CD4-positive, CD25-positive, alpha-beta regulatory T cell (primary cell): ENCODE measurements around the gene SERTAD2. TPM values are rescaled to one million over a fixed set of nuclear protein-coding genes. Genes with fewer than 3 reads are reported as not detected.

Source experiments
- ATAC-seq, 2 donors: fragments of 150-1000 bp; cut with Tn5 transposase; one replicate each; pipeline ENCODE4 v1.10.0; 2021; ENCODE audit warnings: low read depth in 2 of 2, moderate number of reproducible peaks in 2 of 2, moderate library complexity in 1 of 2
- DNase-seq, 3 donors: peaks; one replicate each; pipeline versions ENCODE4 v3.0.0 to v3.0.0-alpha.2; 2012 to 2022; ENCODE audit warnings: mixed read lengths in 1 of 3
- H3K27ac ChIP-seq: one replicate; pipeline ENCODE4 v1.7.0; 2013; ENCODE audit warnings: mild to moderate bottlenecking, low read length; ENCODE audit not compliant: insufficient read depth, poor library complexity, severe bottlenecking
- H3K27me3 ChIP-seq: one replicate; pipeline ENCODE4 v1.7.0; 2013; ENCODE audit warnings: low read length; ENCODE audit not compliant: control insufficient read depth, insufficient read depth
- H3K36me3 ChIP-seq: one replicate; pipeline ENCODE4 v1.7.0; 2013; ENCODE audit warnings: mild to moderate bottlenecking, low read length, moderate library complexity; ENCODE audit not compliant: control insufficient read depth, insufficient read depth
- H3K4me1 ChIP-seq: 2 replicates; pipeline ENCODE4 v1.7.0; 2013; ENCODE audit warnings: mild to moderate bottlenecking, low read length; ENCODE audit not compliant: insufficient read depth, control insufficient read depth, poor library complexity, severe bottlenecking
- H3K4me3 ChIP-seq: one replicate; pipeline ENCODE4 v1.7.0; 2013; ENCODE audit warnings: low read depth, mild to moderate bottlenecking, low read length, moderate library complexity
- H3K9me3 ChIP-seq, 2 experiments: 1 replicate in 1 of 2; 2 replicates in 1 of 2; pipeline ENCODE4 v1.7.0; 2013; ENCODE audit warnings: low read length in 2 of 2, mild to moderate bottlenecking in 1 of 2, moderate library complexity in 1 of 2; ENCODE audit not compliant: control insufficient read depth in 2 of 2
- H3K27ac Mint-ChIP-seq, 3 donors: one replicate each; pipeline ENCODE4 v1.8.0; 2020 to 2022; ENCODE audit warnings: mild to moderate bottlenecking in 3 of 3, mixed read lengths in 3 of 3, moderate library complexity in 2 of 3
- H3K27me3 Mint-ChIP-seq: one replicate; pipeline ENCODE4 v1.8.0; 2022; ENCODE audit warnings: mild to moderate bottlenecking, mixed read lengths
- H3K36me3 Mint-ChIP-seq: one replicate; pipeline ENCODE4 v1.8.0; 2020; ENCODE audit warnings: mixed read lengths
- H3K4me1 Mint-ChIP-seq, 4 donors: one replicate each; pipeline ENCODE4 v1.8.0; 2020 to 2022; ENCODE audit warnings: mixed read lengths in 4 of 4, mild to moderate bottlenecking in 1 of 4
- H3K4me3 Mint-ChIP-seq, 4 donors: one replicate each; pipeline ENCODE4 v1.8.0; 2020 to 2022; ENCODE audit warnings: mild to moderate bottlenecking in 4 of 4, mixed read lengths in 4 of 4, moderate library complexity in 3 of 4
- H3K9me3 Mint-ChIP-seq, 7 donors: one replicate each; pipeline ENCODE4 v1.8.0; 2020 to 2022; ENCODE audit warnings: mixed read lengths in 7 of 7, mild to moderate bottlenecking in 3 of 7, moderate library complexity in 2 of 7
- polyA plus RNA-seq, 4 donors: library from polyadenylated mRNA; unstranded; fragments of 300-500 nt; fragmentation: Illumina TruSeq; gene quantifications; one replicate each; pipeline ENCODE4 v1.2.3, GENCODE V29; 2021
- total RNA-seq: library from RNA; stranded (reverse); gene quantifications from one replicate; pipeline ENCODE4 v1.2.3, GENCODE V29; 2022

The SERTAD2 gene
- total and polyA plus RNA-seq, 5 donors from 2014 or later: 4.2 to 33.5 (median 6.2) TPM

DNA sequence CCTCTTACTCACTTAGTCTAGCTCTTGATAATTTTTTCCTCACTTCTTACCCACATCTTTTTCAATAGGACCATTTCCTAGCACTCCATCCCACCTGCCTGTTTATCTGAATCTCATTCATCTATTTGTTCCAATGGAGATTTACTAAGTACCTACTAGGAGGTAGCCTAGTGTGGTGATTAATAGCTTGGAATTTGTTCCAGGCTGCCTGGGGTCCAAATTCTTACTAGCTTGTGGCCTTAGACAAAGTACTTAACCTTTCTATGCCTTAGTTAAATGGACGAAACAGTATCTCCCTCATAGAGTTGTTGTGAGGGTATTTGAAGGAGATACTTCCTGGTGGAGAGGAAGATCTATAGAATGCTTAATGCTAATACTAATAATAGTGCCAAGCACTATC lies 42.9 kb upstream of the SERTAD2 start:
- H3K9me3 Mint-ChIP-seq: peaks cover 0 to 2% (median 0%) of the 10 kb centered on the region in 7 donors
- H3K9me3 ChIP-seq: no peaks in the 10 kb centered on the region
- DNase-seq: no peak

DNA sequence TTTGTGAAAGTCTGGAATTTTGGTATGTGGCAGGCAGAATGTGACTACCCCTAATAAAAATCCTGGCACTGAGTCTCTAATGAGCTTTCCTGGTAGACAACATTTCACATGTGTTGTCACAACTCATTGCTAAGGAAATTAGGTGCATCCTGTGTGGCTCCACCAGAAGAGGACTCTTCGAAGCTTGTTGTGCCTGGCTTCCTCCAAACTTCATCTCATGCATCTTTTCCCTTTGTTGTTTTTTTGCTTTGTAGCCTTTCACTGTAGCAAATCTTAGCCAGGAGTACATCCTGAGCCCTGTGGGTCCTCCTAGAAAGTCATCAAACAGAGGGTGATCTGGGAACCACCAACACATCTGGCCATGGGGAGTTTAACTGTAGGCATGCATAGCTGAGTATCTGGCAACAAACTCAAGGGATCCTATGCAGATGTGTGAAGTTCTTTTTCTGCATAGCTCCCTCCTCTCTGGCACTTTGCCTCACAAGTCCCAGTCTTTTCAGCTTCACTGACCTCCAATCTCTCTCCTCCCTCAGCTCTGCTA lies 42.1 kb upstream of the SERTAD2 start:
- H3K4me3 Mint-ChIP-seq: no peak overlapping the region

More for the DNA sequence above, 42.9 kb upstream of the SERTAD2 start:
- Histone ChIP-seq H3K4me3 (no peak overlapping the region), H3K27ac (no peak overlapping the region), H3K27me3 (no peaks in the 10 kb centered on the region), H3K36me3 (no peaks in the 10 kb centered on the region), H3K4me1 (peaks cover 23% of the 10 kb centered on the region)
- Mint-ChIP-seq H3K4me3 (no peak overlapping the region), H3K4me1 (peaks cover 23 to 43% (median 35%) of the 10 kb centered on the region in 4 donors), H3K36me3 (no peaks in the 10 kb centered on the region), H3K27ac (no peak overlapping the region), H3K27me3 (no peaks in the 10 kb centered on the region)
- ATAC-seq: no peak

DNA sequence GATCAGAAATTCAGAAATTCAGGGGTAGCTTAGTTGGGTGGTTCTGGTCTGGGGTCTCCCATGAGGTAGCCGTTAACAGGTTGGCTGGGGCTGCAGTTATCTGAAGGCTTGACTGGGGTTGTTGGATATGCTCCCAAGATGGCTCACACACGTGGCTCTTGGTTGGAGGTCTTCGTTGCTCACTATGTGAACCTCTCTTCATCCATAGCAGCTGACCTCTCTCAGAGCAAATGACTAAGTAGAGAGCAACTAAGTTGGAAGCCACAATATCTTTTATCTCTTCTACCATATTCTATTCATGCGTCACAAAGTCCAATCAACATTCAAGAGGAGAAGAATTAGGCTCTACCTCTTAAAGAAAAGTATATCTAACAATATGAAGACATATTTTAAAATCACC lies 38.7 kb upstream of the SERTAD2 start:
- peaks cover 8 to 11% (median 10%) of the 10 kb centered on the region in 4 donors for H3K4me1 Mint-ChIP-seq
- Histone ChIP-seq H3K4me3 (no peak overlapping the region), H3K27ac (no peak overlapping the region), H3K36me3 (no peaks in the 10 kb centered on the region), H3K9me3 (no peaks in the 10 kb centered on the region), H3K4me1 (no peaks in the 10 kb centered on the region), H3K27me3 (no peaks in the 10 kb centered on the region)
- no peaks in the 10 kb centered on the region for H3K36me3 Mint-ChIP-seq
- H3K4me3 Mint-ChIP-seq: no peak overlapping the region
- no peak overlapping the region for H3K27ac Mint-ChIP-seq
- DNase-seq: no peak
- no peak for ATAC-seq
- H3K9me3 Mint-ChIP-seq: peaks cover 0 to 2% (median 0%) of the 10 kb centered on the region in 7 donors
- no peaks in the 10 kb centered on the region for H3K27me3 Mint-ChIP-seq

More for the DNA sequence above, 42.1 kb upstream of the SERTAD2 start:
- Mint-ChIP-seq H3K4me1 (peaks cover 23 to 40% (median 32%) of the 10 kb centered on the region in 4 donors), H3K36me3 (no peaks in the 10 kb centered on the region), H3K27ac (no peak overlapping the region), H3K27me3 (no peaks in the 10 kb centered on the region), H3K9me3 (peaks cover 0 to 2% (median 0%) of the 10 kb centered on the region in 7 donors)
- H3K27me3 ChIP-seq: no peaks in the 10 kb centered on the region
- H3K27ac ChIP-seq: no peak overlapping the region
- DNase-seq: no peak
- ATAC-seq: no peak
- no peaks in the 10 kb centered on the region for H3K36me3 ChIP-seq
- H3K4me3 ChIP-seq: no peak overlapping the region
- H3K4me1 ChIP-seq: peaks cover 23% of the 10 kb centered on the region
- no peaks in the 10 kb centered on the region for H3K9me3 ChIP-seq

GRCh38 chr2:64688909-64689308 lies 35.2 kb upstream of the SERTAD2 start:
- no peak overlapping the region for H3K27ac ChIP-seq
- Mint-ChIP-seq H3K9me3 (peaks cover 0 to 2% (median 0%) of the 10 kb centered on the region in 7 donors), H3K4me1 (peaks cover 0 to 5% (median 0%) of the 10 kb centered on the region in 4 donors), H3K27ac (no peak overlapping the region), H3K4me3 (no peak overlapping the region), H3K27me3 (no peaks in the 10 kb centered on the region), H3K36me3 (no peaks in the 10 kb centered on the region)
- H3K4me3 ChIP-seq: no peak overlapping the region
- H3K9me3 ChIP-seq: no peaks in the 10 kb centered on the region
- no peaks in the 10 kb centered on the region for H3K27me3 ChIP-seq
- no peak for DNase-seq
- H3K4me1 ChIP-seq: no peaks in the 10 kb centered on the region
- ATAC-seq: no peak
- H3K36me3 ChIP-seq: no peaks in the 10 kb centered on the region

DNA sequence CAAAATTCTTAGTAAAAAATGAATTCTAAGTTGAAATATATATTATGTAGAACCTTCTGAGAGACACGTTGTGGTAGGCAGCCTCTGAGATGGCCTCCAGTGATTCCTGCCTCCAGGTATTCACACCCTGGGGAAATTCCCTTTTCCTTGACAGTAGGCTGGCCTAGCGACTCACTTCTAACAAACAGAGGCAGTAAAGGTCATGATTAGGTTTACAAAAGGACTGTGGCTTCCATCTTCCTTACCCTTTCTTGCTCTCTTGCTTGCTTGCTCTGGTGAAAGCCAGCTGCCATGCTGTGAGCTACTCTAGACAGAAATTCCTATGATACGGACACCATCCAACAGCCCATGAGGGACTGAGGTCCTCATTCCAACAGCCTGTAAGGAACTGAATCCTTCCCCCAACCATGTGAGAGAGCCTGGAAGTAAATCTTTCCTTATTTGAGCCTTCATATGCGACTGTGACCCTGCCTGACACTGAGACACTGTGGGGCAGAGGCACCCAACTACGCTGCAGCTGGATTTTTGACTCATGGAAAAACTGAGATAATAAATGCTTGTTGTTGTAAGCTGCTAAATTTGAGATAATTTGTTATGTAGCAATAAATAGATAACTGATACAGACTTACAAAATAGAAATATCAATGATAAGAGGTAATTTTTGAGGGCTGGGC lies 32.7 kb upstream of the SERTAD2 start:
- no peak overlapping the region for H3K27ac ChIP-seq
- H3K4me3 ChIP-seq: no peak overlapping the region
- no peaks in the 10 kb centered on the region for H3K27me3 ChIP-seq
- ATAC-seq: no peak
- no peaks in the 10 kb centered on the region for H3K36me3 ChIP-seq
- H3K27ac Mint-ChIP-seq: no peak overlapping the region
- H3K4me3 Mint-ChIP-seq: no peak overlapping the region
- peaks cover 0 to 1% (median 0%) of the 10 kb centered on the region in 7 donors for H3K9me3 Mint-ChIP-seq
- peaks cover 0 to 14% (median 11%) of the 10 kb centered on the region in 4 donors for H3K4me1 Mint-ChIP-seq
- H3K36me3 Mint-ChIP-seq: no peaks in the 10 kb centered on the region
- no peaks in the 10 kb centered on the region for H3K27me3 Mint-ChIP-seq
- no peaks in the 10 kb centered on the region for H3K4me1 ChIP-seq
- H3K9me3 ChIP-seq: no peaks in the 10 kb centered on the region
- no peak for DNase-seq

- H3K4me1 Mint-ChIP-seq: peaks cover 0 to 14% (median 11%) of the 10 kb centered on the region in 4 donors
- no peaks in the 10 kb centered on the region for H3K36me3 Mint-ChIP-seq
- ATAC-seq: no peak
Observed at GRCh38 chr2:64685430-64685829, 31.7 kb upstream of the SERTAD2 start.

DNA sequence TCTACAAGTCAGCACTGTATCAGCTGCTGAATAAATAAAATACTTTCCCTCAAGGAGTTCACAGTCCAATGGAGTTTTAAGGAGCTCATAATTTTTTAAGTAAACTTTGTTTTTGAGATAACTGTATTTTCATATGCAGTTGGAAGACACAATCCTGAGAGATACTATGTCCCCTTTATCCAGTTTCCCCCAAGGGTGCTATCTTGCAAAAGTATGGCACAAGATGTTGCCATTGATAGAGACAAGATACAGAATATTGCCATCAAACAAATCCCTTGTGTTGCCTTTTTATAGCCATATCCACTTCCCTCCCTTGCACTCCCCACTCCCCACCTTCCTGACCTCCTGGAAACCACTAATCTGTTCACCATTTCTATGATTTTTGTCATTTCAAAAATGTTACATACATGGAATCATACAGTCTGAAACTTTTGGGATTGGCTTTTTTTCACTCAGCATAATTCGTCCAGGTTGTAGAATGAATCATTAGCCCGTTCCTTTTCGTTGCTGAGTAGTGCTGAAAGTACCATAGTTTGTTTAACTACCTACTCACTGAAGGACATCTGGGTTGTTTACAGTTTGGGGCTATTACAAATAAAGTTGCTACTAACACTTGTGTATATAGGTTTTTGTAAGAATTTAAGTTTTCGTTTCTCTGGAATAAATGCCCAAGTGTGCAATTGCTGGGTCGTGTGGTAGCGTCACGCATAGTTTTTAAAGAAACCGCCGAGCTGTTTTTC lies 30.2 kb upstream of the SERTAD2 start:
- no peak for ATAC-seq
- no peak overlapping the region for H3K27ac Mint-ChIP-seq
- no peaks in the 10 kb centered on the region for H3K36me3 Mint-ChIP-seq

More at GRCh38 chr2:64685430-64685829, 31.7 kb upstream of the SERTAD2 start:
- H3K27me3 Mint-ChIP-seq: no peaks in the 10 kb centered on the region
- H3K9me3 Mint-ChIP-seq: peaks cover 0 to 1% (median 0%) of the 10 kb centered on the region in 7 donors
- Histone ChIP-seq H3K4me3 (no peak overlapping the region), H3K27me3 (no peaks in the 10 kb centered on the region), H3K36me3 (no peaks in the 10 kb centered on the region), H3K4me1 (no peaks in the 10 kb centered on the region), H3K27ac (no peak overlapping the region), H3K9me3 (no peaks in the 10 kb centered on the region)
- H3K4me3 Mint-ChIP-seq: no peak overlapping the region
- H3K27ac Mint-ChIP-seq: no peak overlapping the region
- no peak for DNase-seq

More for the DNA sequence above, 30.2 kb upstream of the SERTAD2 start:
- Mint-ChIP-seq H3K9me3 (peaks cover 0 to 1% (median 0%) of the 10 kb centered on the region in 7 donors), H3K4me1 (peaks cover 8 to 23% (median 16%) of the 10 kb centered on the region in 4 donors), H3K4me3 (no peak overlapping the region), H3K27me3 (no peaks in the 10 kb centered on the region)
- H3K4me3 ChIP-seq: no peak overlapping the region
- H3K9me3 ChIP-seq: no peaks in the 10 kb centered on the region
- H3K36me3 ChIP-seq: no peaks in the 10 kb centered on the region
- H3K4me1 ChIP-seq: peaks cover 5% of the 10 kb centered on the region
- H3K27ac ChIP-seq: no peak overlapping the region
- H3K27me3 ChIP-seq: no peaks in the 10 kb centered on the region
- DNase-seq: no peak
